NCI-H128 (cell line): ENCODE results near the gene PRCD.
A peak's percentile ranks its signal among the peaks of the same experiment; 100 is the strongest.
"Not testable (repeated sequence)": the region's sequence is repeated elsewhere in the genome, so short reads cannot be mapped to it uniquely, and the experiment has no call there.

Source experiments
- DNase-seq: peaks from one replicate; lab custom pipeline; 2025; ENCODE audit not compliant: unreplicated experiment; lab: John Stamatoyannopoulos, UW

Gene PRCD

GRCh38 chr17:76551685-76552084, 11.8 kb downstream of the PRCD start:
- no peak for DNase-seq

- no peak for DNase-seq
Measured at GRCh38 chr17:76553178-76553908, 13.5 kb downstream of the PRCD start.

- no peak for DNase-seq
Measured at GRCh38 chr17:76554131-76554530, 14.3 kb downstream of the PRCD start.

- no peak for DNase-seq
Measured at GRCh38 chr17:76556765-76557367, 17.0 kb downstream of the PRCD start.

GRCh38 chr17:76557368-76558197, 17.7 kb downstream of the PRCD start:
- peak; percentile 86 for DNase-seq

- DNase-seq: no peak
Measured at GRCh38 chr17:76558198-76559095, 18.6 kb downstream of the PRCD start.

- not testable (repeated sequence) for DNase-seq
Measured at GRCh38 chr17:76559460-76559859, 19.6 kb downstream of the PRCD start.

GRCh38 chr17:76560036-76560876, 20.4 kb downstream of the PRCD start:
- no peak for DNase-seq

- DNase-seq: no peak
Measured at GRCh38 chr17:76560877-76561221, 21.0 kb downstream of the PRCD start.

- no peak for DNase-seq
Measured at GRCh38 chr17:76561332-76561731, 21.5 kb downstream of the PRCD start.

GRCh38 chr17:76561799-76562268, 22.0 kb downstream of the PRCD start:
- no peak for DNase-seq

- DNase-seq: no peak
Measured at GRCh38 chr17:76562734-76563148, 22.9 kb downstream of the PRCD start.

- DNase-seq: not testable (repeated sequence)
Measured at GRCh38 chr17:76563359-76563758, 23.5 kb downstream of the PRCD start.

- DNase-seq: not testable (repeated sequence)
Measured at GRCh38 chr17:76564991-76565727, 25.3 kb downstream of the PRCD start.

- no peak for DNase-seq
Measured at GRCh38 chr17:76565728-76566612, 26.1 kb downstream of the PRCD start.

GRCh38 chr17:76566613-76566943, 26.7 kb downstream of the PRCD start:
- no peak for DNase-seq

- DNase-seq: no peak
Measured at GRCh38 chr17:76566988-76567431, 27.2 kb downstream of the PRCD start.
